ENCODE data around the gene SLC35G2. TPM values are rescaled to one million over a fixed set of nuclear protein-coding genes. Genes with fewer than 3 reads are reported as not detected.

The SLC35G2 gene
- total RNA-seq, 1 donor from 2014 or later = 7.1 TPM

GRCh38 chr3:136802481-136802996, 16.4 kb upstream of the SLC35G2 start:
- Mint-ChIP-seq H3K27ac (ENCODE audit: unreplicated experiment) (peak overlapping the region; percentile 61), H3K4me3 (ENCODE audit: unreplicated experiment) (no peak overlapping the region)
- no peak for TF ChIP-seq CTCF (IDR thresholded peaks at IDR 0.05)

GRCh38 chr3:136804141-136804540, 14.8 kb upstream of the SLC35G2 start:
- Mint-ChIP-seq H3K36me3 (ENCODE audit: unreplicated experiment) (no peaks in the 10 kb centered on the region), H3K9me3 (ENCODE audit: unreplicated experiment) (no peaks in the 10 kb centered on the region), H3K4me3 (ENCODE audit: unreplicated experiment) (no peak overlapping the region), H3K27ac (ENCODE audit: unreplicated experiment) (no peak overlapping the region), H3K4me1 (ENCODE audit: unreplicated experiment) (peaks cover 17% of the 10 kb centered on the region), H3K27me3 (ENCODE audit: unreplicated experiment) (no peaks in the 10 kb centered on the region)
- no peak for TF ChIP-seq CTCF (IDR thresholded peaks at IDR 0.05)
- no peak for DNase-seq (ENCODE audit: extremely low spot score, unreplicated experiment)

More at GRCh38 chr3:136802481-136802996, 16.4 kb upstream of the SLC35G2 start:
- DNase-seq (ENCODE audit: extremely low spot score, unreplicated experiment) = no peak
- H3K9me3 Mint-ChIP-seq (ENCODE audit: unreplicated experiment) = no peaks in the 10 kb centered on the region
- H3K36me3 Mint-ChIP-seq (ENCODE audit: unreplicated experiment) = no peaks in the 10 kb centered on the region
- peaks cover 17% of the 10 kb centered on the region for H3K4me1 Mint-ChIP-seq (ENCODE audit: unreplicated experiment)
- peaks cover 3% of the 10 kb centered on the region for H3K27me3 Mint-ChIP-seq (ENCODE audit: unreplicated experiment)

GRCh38 chr3:136804813-136805212, 14.1 kb upstream of the SLC35G2 start:
- H3K9me3 Mint-ChIP-seq (ENCODE audit: unreplicated experiment) = no peaks in the 10 kb centered on the region
- TF ChIP-seq CTCF (IDR thresholded peaks at IDR 0.05) = no peak
- no peak overlapping the region for H3K4me3 Mint-ChIP-seq (ENCODE audit: unreplicated experiment)
- no peaks in the 10 kb centered on the region for H3K27me3 Mint-ChIP-seq (ENCODE audit: unreplicated experiment)
- no peaks in the 10 kb centered on the region for H3K36me3 Mint-ChIP-seq (ENCODE audit: unreplicated experiment)
- no peak overlapping the region for H3K27ac Mint-ChIP-seq (ENCODE audit: unreplicated experiment)
- H3K4me1 Mint-ChIP-seq (ENCODE audit: unreplicated experiment) = peaks cover 17% of the 10 kb centered on the region
- no peak for DNase-seq (ENCODE audit: extremely low spot score, unreplicated experiment)

GRCh38 chr3:136805795-136806194, 13.1 kb upstream of the SLC35G2 start:
- Mint-ChIP-seq H3K4me1 (ENCODE audit: unreplicated experiment) (peaks cover 17% of the 10 kb centered on the region), H3K9me3 (ENCODE audit: unreplicated experiment) (no peaks in the 10 kb centered on the region), H3K4me3 (ENCODE audit: unreplicated experiment) (no peak overlapping the region), H3K27ac (ENCODE audit: unreplicated experiment) (no peak overlapping the region), H3K27me3 (ENCODE audit: unreplicated experiment) (no peaks in the 10 kb centered on the region), H3K36me3 (ENCODE audit: unreplicated experiment) (no peaks in the 10 kb centered on the region)
- no peak for TF ChIP-seq CTCF (IDR thresholded peaks at IDR 0.05)
- no peak for DNase-seq (ENCODE audit: extremely low spot score, unreplicated experiment)

- Mint-ChIP-seq H3K9me3 (ENCODE audit: unreplicated experiment) (no peaks in the 10 kb centered on the region), H3K27me3 (ENCODE audit: unreplicated experiment) (no peaks in the 10 kb centered on the region), H3K4me3 (ENCODE audit: unreplicated experiment) (no peak overlapping the region), H3K27ac (ENCODE audit: unreplicated experiment) (no peak overlapping the region), H3K36me3 (ENCODE audit: unreplicated experiment) (no peaks in the 10 kb centered on the region), H3K4me1 (ENCODE audit: unreplicated experiment) (peaks cover 3% of the 10 kb centered on the region)
- no peak for TF ChIP-seq CTCF (IDR thresholded peaks at IDR 0.05)
- no peak for DNase-seq (ENCODE audit: extremely low spot score, unreplicated experiment)
Measured at GRCh38 chr3:136811701-136812100, 7.2 kb upstream of the SLC35G2 start.

Measured in osteocyte (in vitro differentiated cells).